Measurements from ENCODE around the gene MLC1. TPM values are rescaled to one million over a fixed set of nuclear protein-coding genes. Genes with fewer than 3 reads are reported as not detected.

The MLC1 gene
- total and polyA plus RNA-seq, 10 of the 15 experiments (the other 5 are each of a cell fraction or from before 2014, with no cell fraction given) = 0.03 to 0.15 (median 0.07) TPM; not detected in 7

- Histone ChIP-seq H3K79me2 (ENCODE audit: control insufficient read depth, insufficient read depth, low read length) (no peaks in the 10 kb centered on the region), H3K4me1 (ENCODE audit: control insufficient read depth, insufficient read depth, low read length) (no peaks in the 10 kb centered on the region), H3K36me3 (ENCODE audit: control insufficient read depth in 2 of 2, insufficient read depth in 2 of 2, low read length in 1 of 2) (no peaks in the 10 kb centered on the region), H3K27ac (ENCODE audit: control insufficient read depth, insufficient read depth) (no peak overlapping the region), H2AFZ (ENCODE audit: control insufficient read depth, low read depth, low read length) (no peak overlapping the region), H3K4me3 (no peak overlapping the region), H4K20me1 (ENCODE audit: control insufficient read depth, insufficient read depth) (no peaks in the 10 kb centered on the region), H3K9ac (ENCODE audit: control insufficient read depth, insufficient read depth, low read length) (no peak overlapping the region), H3K4me2 (ENCODE audit: control insufficient read depth, insufficient read depth) (no peak overlapping the region), H3K9me3 (replicated peaks; ENCODE audit: control insufficient read depth, insufficient read depth, low read length) (peaks cover 9% of the 10 kb centered on the region; the same call in 1 of the 3 replicates), H3K27me3 (replicated peaks in 1 of 2; ENCODE audit: control insufficient read depth in 2 of 2, insufficient read depth in 2 of 2, low read length in 1 of 2) (peaks cover 0 to 2% of the 10 kb centered on the region in 2 experiments; a peak in 1 of 4 replicates)
- intact Hi-C loops (cut with micrococcal nuclease; ENCODE audit: unreplicated experiment) (no loop called here), in situ Hi-C loops (cut with MboI) (no loop called here)
- ChIA-PET RAD21 (ENCODE audit: unreplicated experiment) (no interaction called here), POLR2A (no interaction called here), SMC1A (ENCODE audit: uncharacterized antibody, unreplicated experiment) (no interaction called here), CTCF (no interaction called here)
- ATAC-seq (no peak), DNase-seq (ENCODE audit: low read depth, low spot score) (no peak), FAIRE-seq (no peak)
- no peak for TF ChIP-seq ZBTB4 (CRISPR knock-in tag; IDR thresholded peaks at IDR 0.05)
- TF ChIP-seq ATF7 (IDR thresholded peaks at IDR 0.05; ENCODE audit: low read depth) = no peak
- no peak for TF ChIP-seq USF1 (IDR thresholded peaks at IDR 0.05; ENCODE audit: borderline replicate concordance, extremely low read length, insufficient read depth, low read depth, low read length)
- no peak for TF ChIP-seq EZH2 (IDR thresholded peaks at IDR 0.05; ENCODE audit: borderline replicate concordance, control insufficient read depth, low read depth, low read length)
- BruUV-seq (replicated peaks) = no TSS peak
- 75% methylated on average over 29 of the region's 29 CpGs for WGBS (ENCODE audit: insufficient coverage, insufficient replicate concordance, low lambda C conversion rate, missing lambda C conversion rate)
Observed at GRCh38 chr22:50091092-50091768, 6.0 kb upstream of the MLC1 start.

Data from GM12878 (cell line).